OCI-LY1 (cell line): ENCODE measurements around the gene AMIGO3.
"Not testable (repeated sequence)": the region's sequence is repeated elsewhere in the genome, so short reads cannot be mapped to it uniquely, and the experiment has no call there.

Source experiments
- EZH2 ChIP-seq: fragments of 200-600 bp; sonication (generic), shearing (Covaris generic); IDR thresholded peaks from 2 replicates; pipeline ENCODE4 v1.8.0; 2017; ENCODE audit warnings: borderline replicate concordance, mixed run types, mild to moderate bottlenecking, antibody characterized with exemption, low read length, moderate library complexity, mixed read lengths
- TF ChIP-seq, protein P1 (sequence below): fragments of 200-600 bp; sonication (generic), shearing (Covaris generic); IDR thresholded peaks from 2 replicates; pipeline ENCODE4 v1.5.1; 2017; ENCODE audit warnings: mild to moderate bottlenecking, antibody characterized with exemption, low read length, moderate library complexity, mixed read lengths

DNA sequence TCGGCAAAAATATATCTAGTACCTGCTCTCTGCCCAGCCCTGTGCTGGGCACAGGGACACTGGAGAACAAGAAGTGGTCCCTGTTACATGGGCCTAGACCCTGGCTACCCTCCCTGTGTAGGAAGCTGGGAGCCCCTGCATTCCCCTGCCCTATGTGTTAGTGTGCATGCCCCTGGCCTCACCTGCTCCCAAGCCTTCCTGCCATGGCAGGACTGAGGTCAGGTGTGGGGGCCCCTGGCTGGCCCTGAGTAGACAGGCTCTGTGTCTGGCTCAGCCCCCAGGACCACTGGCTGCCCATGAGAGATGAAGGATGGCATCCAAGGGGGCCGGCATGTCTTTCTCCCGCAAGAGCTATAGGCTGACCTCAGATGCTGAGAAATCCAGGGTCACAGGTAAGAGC lies 28.6 kb downstream of the AMIGO3 start:
- TF ChIP-seq, protein P1, sequence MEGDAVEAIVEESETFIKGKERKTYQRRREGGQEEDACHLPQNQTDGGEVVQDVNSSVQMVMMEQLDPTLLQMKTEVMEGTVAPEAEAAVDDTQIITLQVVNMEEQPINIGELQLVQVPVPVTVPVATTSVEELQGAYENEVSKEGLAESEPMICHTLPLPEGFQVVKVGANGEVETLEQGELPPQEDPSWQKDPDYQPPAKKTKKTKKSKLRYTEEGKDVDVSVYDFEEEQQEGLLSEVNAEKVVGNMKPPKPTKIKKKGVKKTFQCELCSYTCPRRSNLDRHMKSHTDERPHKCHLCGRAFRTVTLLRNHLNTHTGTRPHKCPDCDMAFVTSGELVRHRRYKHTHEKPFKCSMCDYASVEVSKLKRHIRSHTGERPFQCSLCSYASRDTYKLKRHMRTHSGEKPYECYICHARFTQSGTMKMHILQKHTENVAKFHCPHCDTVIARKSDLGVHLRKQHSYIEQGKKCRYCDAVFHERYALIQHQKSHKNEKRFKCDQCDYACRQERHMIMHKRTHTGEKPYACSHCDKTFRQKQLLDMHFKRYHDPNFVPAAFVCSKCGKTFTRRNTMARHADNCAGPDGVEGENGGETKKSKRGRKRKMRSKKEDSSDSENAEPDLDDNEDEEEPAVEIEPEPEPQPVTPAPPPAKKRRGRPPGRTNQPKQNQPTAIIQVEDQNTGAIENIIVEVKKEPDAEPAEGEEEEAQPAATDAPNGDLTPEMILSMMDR: not testable (repeated sequence)
- not testable (repeated sequence) for TF ChIP-seq EZH2
